NCI-H226 (cell line): ENCODE data around the gene SMARCD1.
"Not testable (repeated sequence)": the region's sequence is repeated elsewhere in the genome, so short reads cannot be mapped to it uniquely, and the experiment has no call there.

Experiments used
- DNase-seq: peaks from one replicate; pipeline ENCODE4 v3.0.0-alpha.2; 2015

The SMARCD1 gene

GRCh38 chr12:50107416-50108268, 22.5 kb downstream of the SMARCD1 start:
- no peak for DNase-seq

DNA sequence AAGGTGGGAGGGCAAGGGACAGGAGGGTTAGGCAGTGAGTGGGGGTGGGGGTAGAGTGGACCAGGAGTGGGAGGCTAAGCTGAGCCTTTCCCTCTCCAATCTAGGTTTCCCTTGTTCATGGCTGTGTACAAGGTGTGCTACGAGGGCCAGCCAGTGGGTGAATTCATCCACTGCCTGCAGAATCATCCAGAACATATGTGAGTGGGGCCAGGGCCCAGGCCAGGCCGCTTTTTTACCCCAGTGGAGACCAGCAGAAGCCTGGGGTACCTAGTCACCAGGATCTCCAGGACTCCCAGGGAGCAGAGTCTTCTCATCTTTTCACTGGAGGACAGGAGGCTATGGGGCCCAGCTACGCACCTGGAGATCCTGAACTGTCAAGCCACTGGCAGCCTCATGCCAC, 24.2 kb downstream of the SMARCD1 start:
- DNase-seq, result no peak

DNA sequence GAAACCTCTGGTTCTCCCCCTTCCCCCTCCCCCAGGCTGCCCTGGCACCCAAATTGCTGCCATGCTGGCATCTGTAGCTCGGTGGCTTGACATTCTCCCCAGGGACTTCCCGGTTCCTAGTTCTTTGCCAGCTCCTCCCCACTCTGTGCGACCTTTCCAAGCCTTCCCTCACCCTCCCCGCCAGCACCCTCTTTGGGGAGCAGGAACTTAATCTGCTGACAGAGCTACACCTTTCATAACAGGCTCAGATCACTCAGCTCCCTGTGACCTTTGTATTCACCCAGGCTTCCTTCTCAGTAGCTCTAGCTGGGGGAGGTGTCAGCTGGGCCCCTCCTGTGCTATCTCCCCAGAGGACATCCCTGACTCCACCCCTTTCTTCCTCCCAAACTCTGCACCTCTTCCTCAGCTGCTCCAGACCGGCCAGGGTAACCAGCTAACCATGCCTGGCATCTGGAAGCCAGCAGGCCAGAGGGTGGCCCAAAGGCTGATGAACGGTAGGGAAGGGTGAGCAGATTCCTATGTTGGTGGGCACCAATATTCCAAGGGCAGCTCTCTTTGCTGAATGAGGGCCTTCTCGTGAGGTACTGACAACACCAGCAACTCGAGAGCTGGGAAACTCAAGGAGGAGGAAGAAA, 25.1 kb downstream of the SMARCD1 start:
- no peak for DNase-seq

DNA sequence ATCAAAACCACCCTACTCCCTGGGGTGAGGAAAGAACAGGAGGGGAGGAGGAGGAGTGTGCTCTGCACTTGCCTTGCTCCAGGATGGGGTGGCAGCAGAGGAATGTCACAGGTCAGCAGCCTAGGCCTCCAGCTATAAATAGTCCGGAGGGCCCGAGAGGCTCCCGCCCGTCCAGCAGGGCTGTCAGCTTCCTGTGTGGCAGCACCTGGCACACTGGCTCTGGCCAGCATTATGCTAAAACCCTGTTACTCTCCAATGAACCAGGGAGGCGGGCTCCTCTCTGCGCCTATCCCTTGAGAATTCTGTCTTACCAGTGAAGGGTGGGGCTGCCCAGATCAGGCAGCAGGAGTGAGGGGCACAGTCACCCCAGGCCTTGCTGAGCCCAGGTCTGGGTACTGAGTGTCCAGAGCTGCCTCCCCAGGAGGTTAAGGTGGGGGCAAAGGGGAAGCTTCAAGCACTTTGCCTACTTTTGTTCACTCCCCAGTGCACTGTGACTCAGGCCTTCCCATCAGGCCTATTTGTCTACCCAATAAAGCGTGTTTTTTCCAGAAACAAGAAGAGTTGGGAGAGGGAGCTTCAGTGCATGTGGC, 25.7 kb downstream of the SMARCD1 start:
- DNase-seq, result peak; percentile 48

- DNase-seq, result no peak
Measured at GRCh38 chr12:50111395-50111692, 26.2 kb downstream of the SMARCD1 start.

DNA sequence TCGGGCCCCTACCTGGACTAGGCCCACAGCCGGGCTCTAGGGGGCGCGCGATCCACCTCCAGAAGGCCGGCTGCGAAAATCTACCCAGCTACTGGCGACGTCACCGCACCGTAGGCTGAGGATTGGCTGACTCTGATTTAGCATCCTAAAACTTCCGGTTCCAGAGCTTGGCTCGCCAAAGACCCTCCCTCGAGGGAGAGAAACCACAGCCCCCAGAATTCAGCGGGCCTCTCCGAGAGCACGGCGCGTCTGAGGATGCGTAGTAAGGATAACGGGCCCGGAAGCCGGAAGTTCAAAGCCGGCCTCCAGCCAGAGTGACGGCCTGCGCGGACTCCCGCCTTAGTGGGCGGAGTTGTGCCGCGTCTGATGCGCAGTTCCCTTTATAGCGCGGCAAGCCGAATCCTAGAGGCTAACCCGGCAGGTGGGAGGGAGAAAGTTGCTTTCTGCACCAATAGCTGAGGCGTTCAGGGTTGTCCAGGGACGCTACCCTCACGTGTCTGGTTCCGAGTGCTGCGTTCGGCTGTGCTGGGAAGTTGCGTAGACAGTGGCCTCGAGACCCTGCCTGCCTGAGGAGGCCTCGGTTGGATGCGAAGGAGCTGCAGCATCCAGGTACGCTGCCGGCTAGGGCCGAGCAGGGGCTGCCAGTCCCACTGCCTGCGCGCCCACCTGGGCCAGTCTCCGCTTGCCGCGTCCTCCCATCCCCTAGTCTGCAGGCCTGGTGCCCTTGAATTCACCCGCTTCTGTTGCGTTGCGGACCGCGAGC, 26.7 kb downstream of the SMARCD1 start, which contains the start of gene COX14:
Gene COX14 (plus strand): TSS at position 544 of the 763 bp plus-strand sequence. CDS start 7,808 bp downstream, outside the sequence.
- peak; percentile 100 for DNase-seq

DNA sequence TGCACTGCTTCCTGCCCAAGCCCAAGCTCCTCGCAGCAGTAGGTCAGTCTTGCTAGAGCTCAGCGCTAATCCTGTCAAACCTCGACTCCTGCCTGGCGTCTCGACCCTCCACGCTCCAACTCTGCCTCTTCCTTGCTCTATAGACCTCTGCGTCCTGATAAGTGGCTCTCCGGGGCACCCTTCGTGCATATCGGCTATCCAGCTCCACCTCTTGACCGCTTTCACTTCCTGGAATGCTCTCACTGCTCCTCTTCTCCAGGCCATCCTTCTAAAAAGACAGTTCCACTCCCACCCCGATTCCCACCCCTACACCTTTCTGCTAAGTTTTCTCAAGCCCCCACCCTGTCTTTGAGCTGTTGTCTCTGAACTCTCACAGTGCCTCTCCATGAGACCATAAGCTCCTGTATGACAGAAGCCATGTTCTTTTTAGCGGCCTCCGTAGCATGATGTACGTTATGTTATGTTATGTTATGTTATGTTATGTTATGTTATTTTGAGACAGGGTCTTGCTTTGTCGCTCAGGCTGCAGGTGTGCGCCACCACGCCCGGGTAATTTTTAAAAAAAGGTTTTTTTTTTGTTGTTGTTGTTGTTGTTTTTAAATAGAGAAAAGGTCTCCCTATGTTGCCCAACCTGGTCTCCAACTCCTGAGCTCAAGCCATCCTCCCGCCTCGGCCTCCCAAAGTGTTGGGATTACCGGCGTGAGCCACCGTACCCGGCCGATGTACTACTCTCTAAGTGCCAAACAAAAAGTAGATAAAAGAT, 27.5 kb downstream of the SMARCD1 start:
- peak; percentile 62 for DNase-seq

- no peak for DNase-seq
Measured at GRCh38 chr12:50117057-50117622, 32.0 kb downstream of the SMARCD1 start.

DNA sequence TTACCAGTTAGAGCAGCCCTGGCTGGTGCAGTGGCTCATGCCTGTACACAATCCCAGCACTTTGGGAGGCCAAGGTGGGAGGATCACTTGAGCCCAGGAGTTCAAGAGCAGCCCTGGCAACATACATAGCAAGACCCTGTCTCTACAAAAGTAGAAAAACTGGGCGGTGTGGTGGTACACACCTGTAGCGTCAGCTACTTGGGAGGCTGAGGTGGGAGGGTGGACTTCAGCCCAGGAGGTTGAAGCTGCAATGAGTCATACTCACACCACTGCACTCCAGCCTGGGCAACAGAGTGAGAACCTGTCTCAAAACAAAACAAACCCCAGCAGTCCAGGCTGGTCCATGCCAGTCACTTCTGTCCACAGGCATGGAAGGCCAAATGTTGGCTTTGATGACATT, 34.2 kb downstream of the SMARCD1 start:
- DNase-seq, result no peak

GRCh38 chr12:50120521-50120920, 35.4 kb downstream of the SMARCD1 start:
- DNase-seq, result no peak

- DNase-seq, result no peak
Measured at GRCh38 chr12:50120953-50121352, 35.8 kb downstream of the SMARCD1 start.

- no peak for DNase-seq
Measured at GRCh38 chr12:50121641-50122040, 36.5 kb downstream of the SMARCD1 start.

- no peak for DNase-seq
Measured at GRCh38 chr12:50123203-50123602, 38.1 kb downstream of the SMARCD1 start.

DNA sequence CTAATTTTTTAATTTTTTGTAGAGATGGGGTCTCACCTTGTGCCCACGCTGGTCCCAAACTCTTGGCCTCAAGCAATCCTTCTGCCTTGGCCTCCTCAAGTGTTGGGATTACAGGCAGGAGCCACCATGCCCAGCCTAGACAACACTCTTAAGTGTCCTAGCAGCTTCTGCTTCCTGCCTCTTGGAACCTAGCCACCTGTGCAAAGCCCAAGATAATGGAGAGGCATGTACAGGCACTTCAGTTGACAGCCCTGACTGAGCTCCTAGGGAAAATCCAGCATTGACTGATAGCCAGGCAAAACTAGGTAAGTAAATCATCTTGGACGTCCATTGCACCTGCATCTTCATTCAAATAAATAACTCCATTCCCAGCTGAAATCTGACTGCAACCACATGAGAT, 42.4 kb downstream of the SMARCD1 start:
- DNase-seq, result no peak

DNA sequence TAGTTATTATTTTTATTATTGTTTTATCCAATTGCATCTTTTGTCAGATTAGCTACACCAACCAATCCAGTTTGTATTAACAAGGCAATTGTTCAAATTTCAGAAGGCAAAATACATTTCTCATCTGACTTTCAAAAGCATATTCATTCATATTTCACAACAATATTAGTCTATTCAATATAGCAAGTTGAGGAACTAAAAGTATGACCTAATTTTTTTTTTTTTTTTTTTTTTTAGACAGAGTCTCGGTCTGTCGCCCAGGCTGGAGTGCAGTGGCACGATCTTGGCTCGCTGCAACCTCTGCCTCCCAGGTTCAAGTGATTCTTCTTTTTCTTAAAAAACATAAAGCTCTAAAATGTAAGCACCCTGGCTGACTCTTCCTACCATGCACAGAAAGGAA, 44.1 kb downstream of the SMARCD1 start:
- no peak for DNase-seq

- no peak for DNase-seq
Measured at GRCh38 chr12:50132505-50133135, 47.5 kb downstream of the SMARCD1 start.

- no peak for DNase-seq
Measured at GRCh38 chr12:50142993-50143392, 57.9 kb downstream of the SMARCD1 start.

DNA sequence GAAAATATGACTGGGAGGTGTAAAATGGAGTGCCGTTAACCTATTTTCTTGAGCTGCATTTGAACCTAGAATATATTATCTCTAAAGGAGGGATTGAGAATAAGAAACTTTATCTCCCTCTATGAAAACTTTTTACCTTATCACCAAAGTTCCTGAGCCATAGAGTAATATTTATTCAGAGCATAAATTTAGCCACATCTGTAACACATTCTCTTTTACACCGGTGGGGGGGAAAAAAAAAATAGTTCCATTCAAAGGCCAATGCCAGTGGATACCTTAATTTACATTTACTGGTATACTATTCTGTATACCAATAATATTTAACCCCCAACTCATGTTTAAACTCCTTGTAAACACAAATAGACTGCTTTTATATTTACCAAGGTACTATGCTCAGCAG, 60.3 kb downstream of the SMARCD1 start:
- DNase-seq, result no peak

GRCh38 chr12:50147281-50147680, 62.1 kb downstream of the SMARCD1 start:
- DNase-seq, result no peak

DNA sequence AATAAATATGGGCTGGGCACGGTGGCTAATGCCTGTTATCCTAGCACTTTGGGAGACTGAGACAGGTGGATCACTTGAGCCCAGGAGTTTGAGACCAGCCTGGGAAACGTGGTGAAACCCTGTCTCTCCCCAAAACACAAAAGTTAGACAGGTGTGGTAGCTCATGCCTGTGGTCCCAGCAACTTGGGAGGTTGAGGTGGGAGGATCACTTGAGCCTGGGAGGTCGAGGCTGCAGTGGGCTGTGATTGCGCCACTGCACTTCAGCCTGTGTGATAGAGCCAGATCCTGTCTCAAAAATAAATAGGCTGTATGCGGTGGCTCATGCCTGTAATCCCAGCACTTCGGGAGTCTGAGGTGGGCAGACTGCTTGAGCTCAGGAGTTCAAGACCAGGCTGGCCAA, 62.9 kb downstream of the SMARCD1 start:
- not testable (repeated sequence) for DNase-seq

- no peak for DNase-seq
Measured at GRCh38 chr12:50149311-50149710, 64.2 kb downstream of the SMARCD1 start.
